GM12892 (cell line): ENCODE data around the gene TSPAN13.

Source experiments
- POLR2A ChIP-seq: IDR thresholded peaks from 2 replicates; pipeline ENCODE4 v1.6.1; 2011; ENCODE audit warnings: low read depth, low read length, control low read depth
- POLR2AphosphoS5 ChIP-seq: IDR thresholded peaks from 2 replicates; pipeline ENCODE4 v1.6.1; 2011; ENCODE audit warnings: low read depth, low read length, control low read depth
- TAF1 ChIP-seq: IDR thresholded peaks from 2 replicates; pipeline ENCODE4 v1.6.1; 2011; ENCODE audit warnings: low read depth, mild to moderate bottlenecking, control low read depth, low read length, borderline replicate concordance

DNA sequence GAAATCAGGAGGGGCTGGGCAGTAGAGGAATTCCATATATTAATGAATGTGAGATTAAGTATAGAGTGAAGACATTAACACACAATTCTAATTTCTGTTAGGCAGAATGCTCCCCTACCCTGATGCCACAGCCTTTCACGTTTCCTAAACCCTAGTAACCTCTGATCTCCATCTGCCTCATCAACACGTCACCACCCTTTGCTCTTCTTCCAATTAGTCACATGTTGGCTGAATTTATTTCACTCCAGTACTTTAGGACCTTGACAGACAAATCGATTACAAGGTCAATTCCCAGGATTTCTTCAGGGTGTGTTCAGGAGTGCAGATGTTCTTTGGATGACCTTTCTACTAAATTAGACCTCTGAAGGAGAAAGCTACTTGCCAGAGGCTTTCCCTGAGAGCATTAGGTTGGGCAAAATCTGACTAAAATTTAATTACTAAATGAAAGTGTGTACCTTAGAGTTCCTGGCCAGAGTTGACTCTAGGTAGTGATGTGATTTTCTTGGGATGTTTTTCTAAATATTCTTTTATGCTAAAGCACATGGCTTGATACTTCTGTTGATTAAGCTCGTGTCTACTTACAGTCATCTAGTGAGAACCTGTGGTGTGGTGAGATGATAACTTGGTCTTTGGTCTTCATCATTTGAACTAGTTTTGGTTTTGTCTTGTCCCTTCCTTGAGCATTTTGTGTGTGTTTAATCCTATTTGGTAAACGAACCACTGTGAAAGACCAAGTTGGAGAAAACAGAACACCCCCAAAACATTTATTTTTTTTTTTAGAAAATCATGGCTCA, 38.5 kb downstream of the TSPAN13 start:
- TF ChIP-seq POLR2A (no peak), POLR2AphosphoS5 (no peak), TAF1 (no peak)
